ENCODE results near the gene PTGR1. TPM values are rescaled to one million over a fixed set of nuclear protein-coding genes. Genes with fewer than 3 reads are reported as not detected.

The PTGR1 gene
- 6.5 TPM for polyA plus RNA-seq (2013)

GRCh38 chr9:111599092-111599954, at the start of gene PTGR1:
PTGR1 (minus strand) TSS chr9:111599647; CDS start chr9:111597422, 2,225 bp downstream.
- WGBS (ENCODE audit: insufficient coverage), result 0% methylated on average over 50 of the region's 64 CpGs
- POLR2A ChIA-PET, result no interaction called here
- peaks cover 2 to 20% (median 19%) of the 10 kb centered on the region in 4 experiments for H3K4me1 ChIP-seq (ENCODE audit: control extremely low read depth in 1 of 4, control insufficient read depth in 4 of 4, insufficient read depth in 4 of 4, low read length in 3 of 4)

GRCh38 chr9:111649016-111649415, 49.6 kb upstream of the PTGR1 start:
- POLR2A ChIA-PET, result no interaction called here
- H3K4me3 ChIP-seq (ENCODE audit: control insufficient read depth in 1 of 7, extremely low read depth in 1 of 7, insufficient read depth in 4 of 7, low read depth in 2 of 7, low read length in 6 of 7), result no peak overlapping the region
- CTCF ChIA-PET, result interaction anchor here (1.3 kb wide), 1 partner anchor 51 kb away, joined by 3 read pairs; no protein-coding TSS in a partner anchor
- 100% methylated on average over 2 of the region's 4 CpGs for WGBS (ENCODE audit: insufficient coverage)
- H3K36me3 ChIP-seq (ENCODE audit: control insufficient read depth in 4 of 4, insufficient read depth in 4 of 4, low read length in 3 of 4), result peaks cover 0 to 33% (median 18%) of the 10 kb centered on the region in 4 experiments
- H3K27me3 ChIP-seq (replicated peaks in 2 of 5; ENCODE audit: control insufficient read depth in 4 of 5, insufficient read depth in 5 of 5, low read length in 4 of 5), result no peaks in the 10 kb centered on the region
- no peak overlapping the region for H3K27ac ChIP-seq (ENCODE audit: insufficient read depth in 1 of 2, low read depth in 1 of 2, low read length in 2 of 2, poor library complexity in 1 of 2, severe bottlenecking in 2 of 2)
- no peak for DNase-seq
- H3K9me3 ChIP-seq (ENCODE audit: control extremely low read depth in 1 of 5, control insufficient read depth in 4 of 5, insufficient read depth in 2 of 5, low read depth in 1 of 5, low read length in 4 of 5), result no peaks in the 10 kb centered on the region
- no peaks in the 10 kb centered on the region for H3K4me1 ChIP-seq (ENCODE audit: control extremely low read depth in 1 of 4, control insufficient read depth in 4 of 4, insufficient read depth in 4 of 4, low read length in 3 of 4)

More at GRCh38 chr9:111599092-111599954, at the start of gene PTGR1:
- DNase-seq, result peak; percentile 50 to 79 (median 64)
- Histone ChIP-seq H3K27me3 (replicated peaks in 2 of 5; ENCODE audit: control insufficient read depth in 4 of 5, insufficient read depth in 5 of 5, low read length in 4 of 5) (peaks cover 0 to 23% (median 2%) of the 10 kb centered on the region in 5 experiments), H3K36me3 (ENCODE audit: control insufficient read depth in 4 of 4, insufficient read depth in 4 of 4, low read length in 3 of 4) (no peaks in the 10 kb centered on the region), H3K4me3 (ENCODE audit: control insufficient read depth in 1 of 7, extremely low read depth in 1 of 7, insufficient read depth in 4 of 7, low read depth in 2 of 7, low read length in 6 of 7) (peak within 1 kb of the TSS; percentile 41 to 77 (median 73)), H3K9me3 (ENCODE audit: control extremely low read depth in 1 of 5, control insufficient read depth in 4 of 5, insufficient read depth in 2 of 5, low read depth in 1 of 5, low read length in 4 of 5) (no peaks in the 10 kb centered on the region), H3K27ac (ENCODE audit: insufficient read depth in 1 of 2, low read depth in 1 of 2, low read length in 2 of 2, poor library complexity in 1 of 2, severe bottlenecking in 2 of 2) (no peak within 1 kb of the TSS)
- CTCF ChIA-PET, result interaction anchor here (0.8 to 2.6 kb wide), 8 partner anchors 8 to 142 kb away, joined by 3 to 16 read pairs (median 4); no protein-coding TSS in a partner anchor

GRCh38 chr9:111648066-111648465, 48.6 kb upstream of the PTGR1 start:
- no peak for DNase-seq
- CTCF ChIA-PET, result interaction anchor here (1.3 kb wide), 1 partner anchor 50 kb away, joined by 3 read pairs; no protein-coding TSS in a partner anchor
- no peaks in the 10 kb centered on the region for H3K4me1 ChIP-seq (ENCODE audit: control extremely low read depth in 1 of 4, control insufficient read depth in 4 of 4, insufficient read depth in 4 of 4, low read length in 3 of 4)
- H3K36me3 ChIP-seq (ENCODE audit: control insufficient read depth in 4 of 4, insufficient read depth in 4 of 4, low read length in 3 of 4), result peaks cover 0 to 38% (median 17%) of the 10 kb centered on the region in 4 experiments
- H3K27ac ChIP-seq (ENCODE audit: insufficient read depth in 1 of 2, low read depth in 1 of 2, low read length in 2 of 2, poor library complexity in 1 of 2, severe bottlenecking in 2 of 2), result no peak overlapping the region
- H3K4me3 ChIP-seq (ENCODE audit: control insufficient read depth in 1 of 7, extremely low read depth in 1 of 7, insufficient read depth in 4 of 7, low read depth in 2 of 7, low read length in 6 of 7), result no peak overlapping the region
- H3K9me3 ChIP-seq (ENCODE audit: control extremely low read depth in 1 of 5, control insufficient read depth in 4 of 5, insufficient read depth in 2 of 5, low read depth in 1 of 5, low read length in 4 of 5), result no peaks in the 10 kb centered on the region
- 94% methylated on average over 2 of the region's 4 CpGs for WGBS (ENCODE audit: insufficient coverage)
- POLR2A ChIA-PET, result no interaction called here
- H3K27me3 ChIP-seq (replicated peaks in 2 of 5; ENCODE audit: control insufficient read depth in 4 of 5, insufficient read depth in 5 of 5, low read length in 4 of 5), result no peaks in the 10 kb centered on the region

- H3K4me3 ChIP-seq (ENCODE audit: control insufficient read depth in 1 of 7, extremely low read depth in 1 of 7, insufficient read depth in 4 of 7, low read depth in 2 of 7, low read length in 6 of 7), result no peak overlapping the region
- no peaks in the 10 kb centered on the region for H3K27me3 ChIP-seq (replicated peaks in 2 of 5; ENCODE audit: control insufficient read depth in 4 of 5, insufficient read depth in 5 of 5, low read length in 4 of 5)
- CTCF ChIA-PET, result no interaction called here
- no peaks in the 10 kb centered on the region for H3K4me1 ChIP-seq (ENCODE audit: control extremely low read depth in 1 of 4, control insufficient read depth in 4 of 4, insufficient read depth in 4 of 4, low read length in 3 of 4)
- no peak for DNase-seq
- H3K27ac ChIP-seq (ENCODE audit: insufficient read depth in 1 of 2, low read depth in 1 of 2, low read length in 2 of 2, poor library complexity in 1 of 2, severe bottlenecking in 2 of 2), result no peak overlapping the region
- no peaks in the 10 kb centered on the region for H3K9me3 ChIP-seq (ENCODE audit: control extremely low read depth in 1 of 5, control insufficient read depth in 4 of 5, insufficient read depth in 2 of 5, low read depth in 1 of 5, low read length in 4 of 5)
- peaks cover 4 to 44% (median 16%) of the 10 kb centered on the region in 4 experiments for H3K36me3 ChIP-seq (ENCODE audit: control insufficient read depth in 4 of 4, insufficient read depth in 4 of 4, low read length in 3 of 4)
- POLR2A ChIA-PET, result no interaction called here
- no CpG with 5 or more reads among the region's 2 CpGs for WGBS (ENCODE audit: insufficient coverage)
Observed at GRCh38 chr9:111646417-111646816, 47.0 kb upstream of the PTGR1 start.

- CTCF ChIA-PET, result no interaction called here
- peaks cover 4 to 44% (median 16%) of the 10 kb centered on the region in 4 experiments for H3K36me3 ChIP-seq (ENCODE audit: control insufficient read depth in 4 of 4, insufficient read depth in 4 of 4, low read length in 3 of 4)
- POLR2A ChIA-PET, result no interaction called here
- H3K4me3 ChIP-seq (ENCODE audit: control insufficient read depth in 1 of 7, extremely low read depth in 1 of 7, insufficient read depth in 4 of 7, low read depth in 2 of 7, low read length in 6 of 7), result no peak overlapping the region
- H3K9me3 ChIP-seq (ENCODE audit: control extremely low read depth in 1 of 5, control insufficient read depth in 4 of 5, insufficient read depth in 2 of 5, low read depth in 1 of 5, low read length in 4 of 5), result no peaks in the 10 kb centered on the region
- no CpG with 5 or more reads among the region's 1 CpG for WGBS (ENCODE audit: insufficient coverage)
- no peak for DNase-seq
- no peaks in the 10 kb centered on the region for H3K27me3 ChIP-seq (replicated peaks in 2 of 5; ENCODE audit: control insufficient read depth in 4 of 5, insufficient read depth in 5 of 5, low read length in 4 of 5)
- H3K27ac ChIP-seq (ENCODE audit: insufficient read depth in 1 of 2, low read depth in 1 of 2, low read length in 2 of 2, poor library complexity in 1 of 2, severe bottlenecking in 2 of 2), result no peak overlapping the region
- no peaks in the 10 kb centered on the region for H3K4me1 ChIP-seq (ENCODE audit: control extremely low read depth in 1 of 4, control insufficient read depth in 4 of 4, insufficient read depth in 4 of 4, low read length in 3 of 4)
Observed at GRCh38 chr9:111645806-111646205, 46.4 kb upstream of the PTGR1 start.

GRCh38 chr9:111644195-111644772, 44.8 kb upstream of the PTGR1 start:
- Histone ChIP-seq H3K36me3 (ENCODE audit: control insufficient read depth in 4 of 4, insufficient read depth in 4 of 4, low read length in 3 of 4) (peaks cover 4 to 40% (median 14%) of the 10 kb centered on the region in 4 experiments), H3K4me1 (ENCODE audit: control extremely low read depth in 1 of 4, control insufficient read depth in 4 of 4, insufficient read depth in 4 of 4, low read length in 3 of 4) (no peaks in the 10 kb centered on the region), H3K27me3 (replicated peaks in 2 of 5; ENCODE audit: control insufficient read depth in 4 of 5, insufficient read depth in 5 of 5, low read length in 4 of 5) (no peaks in the 10 kb centered on the region), H3K9me3 (ENCODE audit: control extremely low read depth in 1 of 5, control insufficient read depth in 4 of 5, insufficient read depth in 2 of 5, low read depth in 1 of 5, low read length in 4 of 5) (no peaks in the 10 kb centered on the region), H3K27ac (ENCODE audit: insufficient read depth in 1 of 2, low read depth in 1 of 2, low read length in 2 of 2, poor library complexity in 1 of 2, severe bottlenecking in 2 of 2) (no peak overlapping the region), H3K4me3 (ENCODE audit: control insufficient read depth in 1 of 7, extremely low read depth in 1 of 7, insufficient read depth in 4 of 7, low read depth in 2 of 7, low read length in 6 of 7) (no peak overlapping the region)
- ChIA-PET CTCF (no interaction called here), POLR2A (interaction anchor here (0.7 to 1.1 kb wide), 2 partner anchors 13 to 24 kb away, joined by 3 to 4 read pairs; partner anchors contain the start of gene DNAJC25)
- WGBS (ENCODE audit: insufficient coverage), result 89% methylated on average over 4 of the region's 8 CpGs
- DNase-seq, result no peak

Measured in common myeloid progenitor, CD34-positive (primary cell).